HepG2 (cell line): ENCODE results near the gene PRM2. TPM values are rescaled to one million over a fixed set of nuclear protein-coding genes. Genes with fewer than 3 reads are reported as not detected.
A peak's percentile ranks its signal among the peaks of the same experiment; 100 is the strongest.

Experiments
- ATF2 ChIP-seq: sonication (generic); formaldehyde crosslinking; IDR thresholded peaks from 2 replicates; pipeline ENCODE4 v1.4.0; 2020; ENCODE audit warnings: missing genetic modification reagents
- CEBPB ChIP-seq: IDR thresholded peaks from 2 replicates; pipeline ENCODE4 v1.6.1; 2011; ENCODE audit warnings: low read depth, low read length, improper control_type of control experiment, borderline replicate concordance
- FOXA1 ChIP-seq, 2 experiments: fragments of 450-650 bp in 1 of 2; sonication (generic) in 1 of 2; formaldehyde crosslinking in 1 of 2; IDR thresholded peaks; 2 replicates each; pipeline versions ENCODE4 v1.4.0 to v1.6.1; 2016 to 2020; ENCODE audit warnings: missing genetic modification reagents in 1 of 2
- KLF9 ChIP-seq: IDR thresholded peaks from 2 replicates; pipeline ENCODE4 v1.6.1; 2016; ENCODE audit warnings: low read depth
- RARG ChIP-seq: sonication (generic); formaldehyde crosslinking; IDR thresholded peaks from 2 replicates; pipeline ENCODE4 v1.4.0; 2020; ENCODE audit warnings: low read depth, mild to moderate bottlenecking, missing genetic modification reagents
- SMYD3 ChIP-seq: sonication (generic); formaldehyde crosslinking; IDR thresholded peaks from 2 replicates; pipeline ENCODE4 v1.8.1; 2023; ENCODE audit warnings: mild to moderate bottlenecking, missing genetic modification reagents
- THYN1 ChIP-seq: sonication (generic); formaldehyde crosslinking; IDR thresholded peaks from 2 replicates; pipeline ENCODE4 v1.8.1; 2023; ENCODE audit warnings: low read depth, mild to moderate bottlenecking, moderate library complexity, missing genetic modification reagents, borderline replicate concordance
- UBTF ChIP-seq: sonication (generic); formaldehyde crosslinking; IDR thresholded peaks from 2 replicates; pipeline ENCODE4 v1.4.0; 2020; ENCODE audit warnings: mild to moderate bottlenecking, missing genetic modification reagents
- ZFP82 ChIP-seq: sonication (generic); formaldehyde crosslinking; IDR thresholded peaks from 2 replicates; pipeline ENCODE4 v1.5.1; 2020; ENCODE audit warnings: mild to moderate bottlenecking, missing genetic modification reagents, borderline replicate concordance
- ZGPAT ChIP-seq: IDR thresholded peaks from 2 replicates; pipeline ENCODE4 v1.6.1; 2016; ENCODE audit warnings: mild to moderate bottlenecking
- ZMAT3 ChIP-seq: sonication (generic); formaldehyde crosslinking; conservative IDR thresholded peaks from 2 replicates; pipeline ENCODE4 v1.7.0; 2021; ENCODE audit warnings: missing genetic modification reagents
- ZNF121 ChIP-seq: sonication (generic); formaldehyde crosslinking; IDR thresholded peaks from 2 replicates; pipeline ENCODE4 v1.5.0; 2020; ENCODE audit warnings: mild to moderate bottlenecking, missing genetic modification reagents
- ZNF260 ChIP-seq: sonication (generic); formaldehyde crosslinking; IDR thresholded peaks from 2 replicates; pipeline ENCODE4 v1.4.0; 2020; ENCODE audit warnings: missing genetic modification reagents, low read depth, mild to moderate bottlenecking, borderline replicate concordance
- ZNF263 ChIP-seq: sonication (generic); formaldehyde crosslinking; IDR thresholded peaks from 2 replicates; pipeline ENCODE4 v1.4.0; 2020; ENCODE audit warnings: missing genetic modification reagents
- ZNF441 ChIP-seq: sonication (generic); formaldehyde crosslinking; IDR thresholded peaks from 2 replicates; pipeline ENCODE4 v1.7.0; 2021; ENCODE audit warnings: missing genetic modification reagents, borderline replicate concordance
- ZNF567 ChIP-seq: sonication (generic); formaldehyde crosslinking; IDR thresholded peaks from 2 replicates; pipeline ENCODE4 v1.8.1; 2023; ENCODE audit warnings: mild to moderate bottlenecking, missing genetic modification reagents, borderline replicate concordance
- polyA plus RNA-seq, 8 experiments: library from polyadenylated mRNA; depleted of rRNA in 3 of 8; stranded (reverse) in 7 of 8; unstranded in 1 of 8; fragments of >200 nt; fragmentation: Illumina TruSeq in 4 of 8; extraction: Trizol in 4 of 8; gene quantifications; 2 replicates each; pipeline versions ENCODE4 v1.2.1 to v1.2.3, GENCODE V29; 2011 to 2016; ENCODE audit warnings: low read depth in 4 of 8, missing spikeins in 1 of 8, mixed read lengths in 1 of 8; ENCODE audit not compliant: insufficient read depth in 1 of 8
- total RNA-seq, 5 experiments: library from RNA; depleted of rRNA; stranded (reverse); fragments of >200 nt; fragmentation: Illumina TruSeq; extraction: Trizol; gene quantifications; 2 replicates each; pipeline ENCODE4 v1.2.3, GENCODE V29; 2016; ENCODE audit warnings: low read depth in 1 of 5
- TF ChIP-seq, protein P1 (sequence below): sonication (generic); formaldehyde crosslinking; IDR thresholded peaks from 2 replicates; pipeline ENCODE4 v1.4.0; 2020; ENCODE audit warnings: missing genetic modification reagents, borderline replicate concordance
- TF ChIP-seq, protein P2 (sequence below): IDR thresholded peaks from 2 replicates; pipeline ENCODE4 v1.6.1; 2018; ENCODE audit warnings: missing genetic modification reagents

Gene PRM2
- total and polyA plus RNA-seq, 2 of the 13 experiments (the other 11 are each of a cell fraction or from before 2014, with no cell fraction given), result 0.54 TPM; not detected in 1

- TF ChIP-seq ATF2 (peak; percentile 91), CEBPB (peak; percentile 100), ZNF567 (CRISPR knock-in tag) (no peak), ZGPAT (CRISPR knock-in tag) (peak; percentile 96), SMYD3 (CRISPR knock-in tag) (0 out of 2 replicates have a peak, but pooled peaks have one; percentile 47), ZMAT3 (CRISPR knock-in tag) (peak; percentile 81; the same call in 1 of the 2 replicates), UBTF (CRISPR knock-in tag) (peak; percentile 59), ZNF441 (CRISPR knock-in tag) (peak; percentile 81; the same call in 1 of the 2 replicates), ZFP82 (CRISPR knock-in tag) (no peak), RARG (no peak), ZNF260 (CRISPR knock-in tag) (no peak), THYN1 (CRISPR knock-in tag) (peak; percentile 23; the same call in 1 of the 2 replicates), ZNF121 (CRISPR knock-in tag) (no peak; the same call in 1 of the 2 replicates), FOXA1 (IDR thresholded peaks at IDR 0.05) (no peak), FOXA1 (CRISPR knock-in tag; IDR thresholded peaks at IDR 0.05) (peak; percentile 74), ZNF263 (peak; percentile 34; the same call in 1 of the 2 replicates), KLF9 (peak; percentile 91)
- TF ChIP-seq, protein P1, sequence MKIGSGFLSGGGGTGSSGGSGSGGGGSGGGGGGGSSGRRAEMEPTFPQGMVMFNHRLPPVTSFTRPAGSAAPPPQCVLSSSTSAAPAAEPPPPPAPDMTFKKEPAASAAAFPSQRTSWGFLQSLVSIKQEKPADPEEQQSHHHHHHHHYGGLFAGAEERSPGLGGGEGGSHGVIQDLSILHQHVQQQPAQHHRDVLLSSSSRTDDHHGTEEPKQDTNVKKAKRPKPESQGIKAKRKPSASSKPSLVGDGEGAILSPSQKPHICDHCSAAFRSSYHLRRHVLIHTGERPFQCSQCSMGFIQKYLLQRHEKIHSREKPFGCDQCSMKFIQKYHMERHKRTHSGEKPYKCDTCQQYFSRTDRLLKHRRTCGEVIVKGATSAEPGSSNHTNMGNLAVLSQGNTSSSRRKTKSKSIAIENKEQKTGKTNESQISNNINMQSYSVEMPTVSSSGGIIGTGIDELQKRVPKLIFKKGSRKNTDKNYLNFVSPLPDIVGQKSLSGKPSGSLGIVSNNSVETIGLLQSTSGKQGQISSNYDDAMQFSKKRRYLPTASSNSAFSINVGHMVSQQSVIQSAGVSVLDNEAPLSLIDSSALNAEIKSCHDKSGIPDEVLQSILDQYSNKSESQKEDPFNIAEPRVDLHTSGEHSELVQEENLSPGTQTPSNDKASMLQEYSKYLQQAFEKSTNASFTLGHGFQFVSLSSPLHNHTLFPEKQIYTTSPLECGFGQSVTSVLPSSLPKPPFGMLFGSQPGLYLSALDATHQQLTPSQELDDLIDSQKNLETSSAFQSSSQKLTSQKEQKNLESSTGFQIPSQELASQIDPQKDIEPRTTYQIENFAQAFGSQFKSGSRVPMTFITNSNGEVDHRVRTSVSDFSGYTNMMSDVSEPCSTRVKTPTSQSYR, result peak; percentile 29; the same call in 1 of the 2 replicates
- TF ChIP-seq, protein P2, sequence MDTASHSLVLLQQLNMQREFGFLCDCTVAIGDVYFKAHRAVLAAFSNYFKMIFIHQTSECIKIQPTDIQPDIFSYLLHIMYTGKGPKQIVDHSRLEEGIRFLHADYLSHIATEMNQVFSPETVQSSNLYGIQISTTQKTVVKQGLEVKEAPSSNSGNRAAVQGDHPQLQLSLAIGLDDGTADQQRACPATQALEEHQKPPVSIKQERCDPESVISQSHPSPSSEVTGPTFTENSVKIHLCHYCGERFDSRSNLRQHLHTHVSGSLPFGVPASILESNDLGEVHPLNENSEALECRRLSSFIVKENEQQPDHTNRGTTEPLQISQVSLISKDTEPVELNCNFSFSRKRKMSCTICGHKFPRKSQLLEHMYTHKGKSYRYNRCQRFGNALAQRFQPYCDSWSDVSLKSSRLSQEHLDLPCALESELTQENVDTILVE, result peak; percentile 89
These were observed 30.8 kb upstream of the PRM2 start (continued) for GRCh38 chr16:11306997-11307638.
